Adrenal gland (tissue), 5 donors: ENCODE results near the gene SLC43A1.

Experiments
- CTCF ChIP-seq, 6 experiments: fragments of 450-650 bp in 4 of 6; fragments of 200-600 bp in 2 of 6; sonication (generic) in 1 of 6; IDR thresholded peaks; 1 replicate in 5 of 6; 2 replicates in 1 of 6; pipeline versions ENCODE4 v1.5.1 to v1.8.0; 2016 to 2021; ENCODE audit warnings: antibody characterized with exemption in 6 of 6, mild to moderate bottlenecking in 2 of 6, moderate library complexity in 1 of 6
- POLR2A ChIP-seq, 2 donors: fragments of 450-650 bp; IDR thresholded peaks; one replicate each; pipeline ENCODE4 v1.6.1; 2017; ENCODE audit warnings: antibody characterized with exemption in 2 of 2, mild to moderate bottlenecking in 2 of 2, moderate library complexity in 1 of 2
- donor health status: DM: no; HTN: no; CAD: no.

GRCh38 chr11:57459164-57460021, 56.1 kb downstream of the SLC43A1 start:
- TF ChIP-seq CTCF (IDR thresholded peaks at IDR 0.05), result no peak
- TF ChIP-seq POLR2A (IDR thresholded peaks at IDR 0.05), result no peak
